GM21390 (cell line): ENCODE data around the gene CDH7.

Experiments
- ATAC-seq: cut with Tn5 transposase; IDR thresholded peaks from one replicate; pipeline ENCODE4 v1.9.1; 2021; ENCODE audit not compliant: unreplicated experiment

The CDH7 gene

DNA sequence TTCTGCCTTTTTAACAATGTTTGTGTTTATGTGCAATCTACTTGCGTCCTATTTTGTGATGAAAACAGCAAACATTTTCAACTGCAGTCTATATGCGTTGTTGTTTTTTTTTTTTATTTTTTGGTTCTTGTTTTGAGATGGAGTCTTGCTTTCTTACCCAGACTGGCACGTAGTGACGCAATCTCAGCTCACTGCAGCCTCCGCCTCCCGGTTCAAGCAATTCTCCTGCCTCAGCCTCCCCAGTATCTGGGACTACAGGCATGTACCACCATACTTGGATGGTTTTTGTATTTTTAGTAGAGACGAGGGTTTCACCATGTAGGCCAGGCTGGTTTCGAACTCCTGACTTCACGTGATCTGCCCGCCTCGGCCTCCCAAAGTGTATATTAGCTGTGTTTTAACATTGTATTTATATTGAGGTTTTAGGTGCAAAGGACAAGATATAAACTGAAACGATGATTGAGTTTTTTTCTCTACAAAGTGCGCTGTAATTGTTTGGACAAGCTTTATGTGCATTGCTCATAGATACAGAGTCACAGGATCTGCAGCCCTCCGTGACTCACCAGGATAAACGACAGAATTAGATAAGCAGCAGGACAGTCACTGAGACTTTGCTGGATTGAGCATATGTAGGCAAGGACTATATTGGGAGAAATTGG lies 17.4 kb downstream of the CDH7 start:
- no peak for ATAC-seq

- ATAC-seq, result no peak
Observed at GRCh38 chr18:65769652-65770051, 18.8 kb downstream of the CDH7 start.

DNA sequence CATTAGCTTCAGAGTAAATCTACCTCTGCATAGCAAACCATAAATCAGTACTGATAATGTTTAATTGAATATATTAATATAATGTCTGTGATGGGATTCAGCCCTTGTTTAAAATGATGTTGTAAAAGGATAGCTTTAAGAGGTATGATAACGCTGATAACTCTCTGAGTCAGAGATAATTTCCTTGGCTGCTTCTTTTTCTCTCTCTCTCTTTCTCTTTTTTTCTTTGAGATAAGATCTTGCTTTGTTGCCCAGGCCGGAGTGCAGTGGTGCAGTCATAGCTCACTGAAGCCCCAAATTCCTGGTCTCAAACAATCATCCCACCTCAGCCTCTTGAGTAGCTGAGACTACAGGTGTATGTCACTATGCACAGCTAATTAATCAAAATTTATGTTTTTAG lies 35.7 kb downstream of the CDH7 start:
- ATAC-seq, result no peak

- ATAC-seq, result no peak
Observed at GRCh38 chr18:65788373-65788772, 37.6 kb downstream of the CDH7 start.

DNA sequence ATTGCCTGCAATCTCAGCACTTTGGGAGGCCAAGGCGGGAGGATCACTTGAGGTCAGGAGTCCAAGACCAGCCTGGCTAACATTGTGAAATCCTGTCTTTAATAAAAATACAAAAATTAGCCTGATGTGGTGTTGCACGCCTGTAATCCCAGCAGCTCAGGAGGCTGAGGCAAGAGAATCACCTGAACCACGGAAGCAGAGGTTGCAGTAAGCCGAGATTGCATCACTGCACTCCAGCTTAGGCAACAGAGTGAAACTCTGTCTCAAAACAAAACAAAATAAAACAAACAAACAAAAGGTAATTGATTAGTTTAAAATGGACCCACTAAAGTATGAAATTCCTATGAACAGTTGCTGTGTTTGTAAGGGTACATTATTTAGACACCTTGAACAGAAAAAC lies 39.8 kb downstream of the CDH7 start:
- ATAC-seq, result no peak

- no peak for ATAC-seq
Observed at GRCh38 chr18:65791719-65792118, 40.9 kb downstream of the CDH7 start.

GRCh38 chr18:65792456-65793074 lies 41.8 kb downstream of the CDH7 start:
- no peak for ATAC-seq

GRCh38 chr18:65808759-65809158 lies 57.9 kb downstream of the CDH7 start:
- no peak for ATAC-seq

DNA sequence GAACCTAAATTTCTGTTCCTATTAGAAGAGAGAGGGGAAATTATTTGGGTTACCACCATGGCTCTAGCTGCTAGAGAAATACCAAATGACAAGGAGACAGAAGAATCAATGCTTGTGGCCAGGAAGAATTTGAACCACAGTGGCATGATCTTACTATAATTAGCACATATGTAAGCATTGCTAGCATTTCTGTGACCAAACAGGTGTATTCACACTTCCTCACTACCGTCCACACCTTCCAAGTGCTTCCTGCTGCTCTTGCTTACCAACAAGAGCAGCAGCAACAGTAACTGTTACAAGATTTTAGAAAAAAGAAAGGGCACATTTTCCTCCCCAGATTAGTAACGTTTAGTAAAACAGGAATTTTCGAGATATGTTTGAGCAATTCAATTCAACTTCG lies 60.5 kb downstream of the CDH7 start:
- no peak for ATAC-seq

- no peak for ATAC-seq
Observed at GRCh38 chr18:65815506-65815905, 64.7 kb downstream of the CDH7 start.

DNA sequence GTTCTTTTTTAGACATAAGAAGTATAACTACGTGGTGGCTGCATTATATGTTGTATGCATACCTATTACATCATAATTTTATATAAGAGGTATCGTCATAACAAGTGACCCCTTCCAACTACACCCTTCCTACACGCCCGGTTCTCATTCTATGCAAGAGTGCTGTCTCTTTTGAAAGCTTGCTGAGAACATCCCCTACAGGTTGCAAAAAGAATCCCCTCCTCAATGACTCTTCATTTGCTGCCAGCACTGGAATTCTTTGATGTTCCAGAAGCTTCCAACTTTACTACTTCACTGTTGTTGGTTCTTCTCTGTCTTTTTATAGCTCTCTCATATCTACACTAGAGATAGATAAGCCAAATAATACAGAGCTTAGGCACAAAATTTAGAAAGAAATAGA lies 66.4 kb downstream of the CDH7 start:
- ATAC-seq, result no peak

DNA sequence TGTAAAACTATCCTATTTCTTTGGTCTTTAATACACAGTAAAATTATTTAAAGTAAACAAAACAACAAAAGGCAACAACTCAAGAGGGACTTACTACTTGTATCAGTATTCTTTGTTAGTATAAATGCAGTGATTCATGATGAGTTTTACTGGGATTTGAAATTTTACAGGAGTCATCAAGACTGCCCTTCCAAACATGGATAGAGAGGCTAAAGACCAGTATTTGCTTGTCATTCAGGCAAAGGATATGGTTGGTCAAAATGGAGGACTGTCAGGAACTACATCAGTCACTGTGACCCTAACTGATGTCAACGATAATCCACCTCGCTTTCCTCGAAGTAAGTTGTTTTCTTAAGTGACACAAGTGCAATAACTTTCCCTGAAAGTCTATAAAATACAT lies 71.1 kb downstream of the CDH7 start:
- ATAC-seq, result no peak

DNA sequence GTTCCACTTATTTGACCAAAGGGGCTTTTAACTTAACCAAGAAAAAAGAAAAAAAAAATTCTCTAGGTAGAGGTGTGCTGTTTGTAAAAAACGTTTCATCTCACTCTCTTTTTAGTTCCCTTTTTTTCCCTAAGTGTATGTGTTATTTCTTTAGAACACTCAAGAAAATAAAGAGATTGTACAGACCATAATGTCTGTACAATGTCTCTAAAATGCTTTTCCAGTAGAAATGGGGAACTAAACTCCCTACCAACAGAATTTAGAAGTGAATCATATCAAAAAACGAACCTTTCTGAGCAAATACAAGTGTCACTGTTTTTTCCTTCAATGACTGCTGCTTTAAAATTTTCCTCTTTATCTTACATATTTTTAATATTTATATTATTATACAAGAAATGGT lies 72.0 kb downstream of the CDH7 start:
- no peak for ATAC-seq

- ATAC-seq, result no peak
Observed at GRCh38 chr18:65827444-65827843, 76.6 kb downstream of the CDH7 start.

DNA sequence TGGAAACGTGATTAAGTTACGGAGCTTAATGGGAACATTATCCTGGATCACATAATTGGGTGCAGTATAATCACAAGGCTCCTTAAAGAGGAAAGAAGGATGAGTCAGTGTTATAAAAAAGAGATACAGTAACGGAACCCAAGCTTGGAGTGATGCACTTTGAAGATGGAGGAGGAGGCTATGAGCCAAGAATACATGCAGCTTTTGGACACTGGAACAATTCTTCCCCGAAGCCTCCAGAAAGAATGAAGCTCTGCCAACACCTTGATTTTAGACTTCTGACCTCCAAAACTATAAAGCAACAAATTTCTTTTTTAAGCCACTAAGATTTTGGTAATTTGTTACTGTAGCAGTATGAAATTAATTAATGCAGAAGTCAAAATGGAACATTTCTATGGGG lies 85.1 kb downstream of the CDH7 start:
- no peak for ATAC-seq

DNA sequence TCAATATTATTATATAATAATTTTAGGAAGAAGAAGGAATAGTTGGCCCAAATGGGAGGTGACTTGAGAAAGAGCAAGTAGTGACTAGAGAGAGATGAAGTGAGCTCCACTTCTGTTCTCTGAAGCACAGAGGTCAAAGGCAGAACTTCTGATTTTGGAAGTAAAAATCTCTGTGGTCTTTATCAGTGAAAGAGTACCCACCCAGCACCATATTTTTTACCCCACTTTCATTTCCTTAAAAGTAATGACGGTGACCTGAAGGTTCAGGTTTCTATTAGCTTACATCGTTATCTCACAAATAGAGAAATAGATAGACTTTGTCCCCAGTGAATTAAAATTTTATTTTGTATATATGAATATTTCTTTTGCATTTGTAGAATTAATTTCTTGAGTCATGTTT lies 95.3 kb downstream of the CDH7 start:
- ATAC-seq, result no peak

GRCh38 chr18:65852273-65852672 lies 101.5 kb downstream of the CDH7 start:
- no peak for ATAC-seq

DNA sequence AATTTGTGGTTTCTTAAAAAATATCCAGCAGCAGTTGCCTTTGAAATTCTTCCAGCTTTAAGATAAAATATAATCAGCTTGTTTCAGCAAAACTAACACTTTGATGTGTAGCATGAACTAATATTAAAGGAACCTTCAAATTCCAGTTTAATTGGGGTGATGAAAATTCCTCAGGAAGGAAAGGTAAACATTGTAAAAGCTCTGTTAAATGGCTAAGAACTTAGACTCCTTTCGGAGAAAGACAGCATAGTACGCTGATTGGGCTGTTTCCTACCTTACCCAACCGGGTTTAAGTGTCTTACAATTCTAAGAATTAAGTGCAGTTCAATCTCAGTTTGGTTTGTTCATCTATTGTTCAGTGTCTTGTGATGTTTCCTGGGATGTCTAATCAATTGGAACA lies 108.3 kb downstream of the CDH7 start:
- ATAC-seq, result no peak

GRCh38 chr18:65869527-65869926 lies 118.7 kb downstream of the CDH7 start:
- ATAC-seq, result no peak

- ATAC-seq, result no peak
Observed at GRCh38 chr18:65876310-65876709, 125.5 kb downstream of the CDH7 start.

GRCh38 chr18:65897292-65897691 lies 146.5 kb downstream of the CDH7 start:
- ATAC-seq, result no peak

DNA sequence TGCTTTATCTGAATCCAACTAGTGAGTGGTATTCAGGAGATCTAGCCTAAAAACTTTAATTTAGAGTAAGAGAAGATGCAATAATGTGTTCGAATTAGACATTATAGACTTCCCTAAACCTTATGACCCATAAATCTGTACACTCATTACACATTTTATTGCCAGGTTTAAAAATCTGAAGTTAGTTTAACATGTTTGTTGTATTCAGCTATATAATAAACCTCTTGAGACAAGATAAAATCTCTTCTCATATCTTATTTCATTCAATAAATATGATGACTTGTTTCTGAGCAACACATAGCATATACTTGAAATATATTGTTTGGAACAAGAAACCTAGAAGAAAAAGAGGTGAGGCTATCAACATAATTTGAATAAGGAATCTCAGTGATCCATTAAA lies 150.7 kb downstream of the CDH7 start:
- ATAC-seq, result no peak

- ATAC-seq, result no peak
Observed at GRCh38 chr18:65906621-65907034, 155.8 kb downstream of the CDH7 start.
